Activated CD8-positive, alpha-beta T cell treated with anti-CD3 and anti-CD28 coated beads for 36 hours (primary cell): Measurements from ENCODE around the gene CKS1B. TPM values are rescaled to one million over a fixed set of nuclear protein-coding genes. Genes with fewer than 3 reads are reported as not detected.
"Not testable (repeated sequence)": the region's sequence is repeated elsewhere in the genome, so short reads cannot be mapped to it uniquely, and the experiment has no call there.

Experiments used
- ATAC-seq: fragments of 200-7000 bp; cut with Tn5 transposase; one replicate; pipeline ENCODE4 v1.10.0; 2021; ENCODE audit warnings: mild to moderate bottlenecking, moderate library complexity
- CTCF ChIA-PET: fragments of 350-600 bp; sonication (Branson Sonifier 250); formaldehyde crosslinking; loops from one replicate; lab custom pipeline; 2021; ENCODE audit warnings: antibody characterized with exemption; lab: Charles Lee
- POLR2A ChIA-PET: fragments of 350-600 bp; sonication (Branson Sonifier 250); formaldehyde crosslinking; loops from one replicate; lab custom pipeline; 2021; ENCODE audit warnings: antibody characterized with exemption; lab: Charles Lee
- DNase-seq: peaks from one replicate; pipeline ENCODE4 v3.0.0-alpha.2; 2020
- H3K27ac Mint-ChIP-seq: one replicate; pipeline ENCODE4 v1.8.0; 2021; ENCODE audit warnings: mild to moderate bottlenecking, mixed read lengths
- H3K27me3 Mint-ChIP-seq: one replicate; pipeline ENCODE4 v1.8.0; 2021; ENCODE audit warnings: mixed read lengths
- H3K36me3 Mint-ChIP-seq: one replicate; pipeline ENCODE4 v1.8.0; 2021; ENCODE audit warnings: low read depth, mixed read lengths
- H3K4me1 Mint-ChIP-seq: one replicate; pipeline ENCODE4 v1.8.0; 2021; ENCODE audit warnings: low read depth, mixed read lengths
- H3K4me3 Mint-ChIP-seq: one replicate; pipeline ENCODE4 v1.8.0; 2021; ENCODE audit warnings: mild to moderate bottlenecking, moderate library complexity, mixed read lengths
- H3K9me3 Mint-ChIP-seq: one replicate; pipeline ENCODE4 v1.8.0; 2021; ENCODE audit warnings: mixed read lengths
- CTCF ChIP-seq: fragments of 200-600 bp; IDR thresholded peaks from one replicate; pipeline ENCODE4 v1.8.0; 2022; ENCODE audit warnings: antibody characterized with exemption, mild to moderate bottlenecking
- intact Hi-C: fragments of 100-400 bp; cut with micrococcal nuclease; formaldehyde crosslinking; loops from one replicate; pipeline ENCODE4 v1.10.0; 2022
- total RNA-seq, 2 experiments: library from RNA; stranded (reverse); gene quantifications; one replicate each; pipeline ENCODE4 v1.2.3, GENCODE V29; 2021

Gene CKS1B
- total RNA-seq, 2 experiments from 2014 or later = 172 to 173 TPM

DNA sequence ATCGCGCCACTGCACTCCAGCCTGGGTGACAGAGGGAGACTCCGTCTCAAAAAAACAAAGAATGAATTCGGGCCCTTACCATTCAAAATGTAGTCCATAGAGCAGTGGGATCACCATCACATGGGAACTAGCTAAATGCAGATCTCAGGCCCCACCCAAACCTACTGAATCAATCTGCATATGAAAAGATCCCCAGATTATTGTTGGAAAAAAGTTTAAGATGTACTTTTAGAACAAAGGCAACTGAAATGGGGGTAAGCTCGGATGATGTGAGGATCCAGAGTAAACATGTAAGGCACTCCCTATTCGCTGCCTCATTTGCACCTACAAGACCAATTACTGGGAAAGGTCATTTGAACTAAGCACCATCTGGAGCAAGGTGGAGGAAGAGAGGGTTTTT, 7.9 kb downstream of the CKS1B start:
- Mint-ChIP-seq H3K36me3 (peaks cover 32% of the 10 kb centered on the region), H3K9me3 (no peaks in the 10 kb centered on the region), H3K27me3 (no peaks in the 10 kb centered on the region), H3K27ac (no peak overlapping the region), H3K4me1 (peaks cover 13% of the 10 kb centered on the region), H3K4me3 (no peak overlapping the region)
- no peak for TF ChIP-seq CTCF
- intact Hi-C loops = no loop called here
- DNase-seq = no peak
- ChIA-PET POLR2A (interaction anchor here (0.6 to 4.8 kb wide), 13 partner anchors 9 to 95 kb away, joined by 3 to 85 read pairs (median 7); partner anchors contain the start of genes CKS1B, LENEP, PBXIP1 and PMVK), CTCF (interaction anchor here (1.1 to 13.2 kb wide), 13 partner anchors 12 to 423 kb away, joined by 3 to 108 read pairs (median 6); partner anchors contain the start of genes ADAM15, LENEP and PYGO2)
- no peak for ATAC-seq

GRCh38 chr1:154982897-154983648, 8.6 kb downstream of the CKS1B start, which contains the start of gene FLAD1:
Gene FLAD1, plus strand, starts transcription at chr1:154983344. Its CDS starts 351 bp downstream, at chr1:154983695.
- TF ChIP-seq CTCF = no peak
- peaks cover 30% of the 10 kb centered on the region for H3K36me3 Mint-ChIP-seq
- DNase-seq (peak; percentile 98), ATAC-seq (peak; percentile 99)
- ChIA-PET POLR2A (interaction anchor here (0.6 to 4.8 kb wide), 15 partner anchors 10 to 146 kb away, joined by 3 to 85 read pairs (median 5); partner anchors contain the start of genes CKS1B, LENEP, PBXIP1 and PMVK), CTCF (interaction anchor here (0.6 to 13.2 kb wide), 18 partner anchors 9 to 423 kb away, joined by 3 to 108 read pairs (median 4); partner anchors contain the start of genes ADAM15, LENEP and PYGO2)
- H3K4me3 Mint-ChIP-seq = no peak within 1 kb of the TSS
- no peak within 1 kb of the TSS for H3K27ac Mint-ChIP-seq
- intact Hi-C loops = no loop called here
- peaks cover 12% of the 10 kb centered on the region for H3K4me1 Mint-ChIP-seq
- H3K9me3 Mint-ChIP-seq = no peaks in the 10 kb centered on the region
- H3K27me3 Mint-ChIP-seq = no peaks in the 10 kb centered on the region

DNA sequence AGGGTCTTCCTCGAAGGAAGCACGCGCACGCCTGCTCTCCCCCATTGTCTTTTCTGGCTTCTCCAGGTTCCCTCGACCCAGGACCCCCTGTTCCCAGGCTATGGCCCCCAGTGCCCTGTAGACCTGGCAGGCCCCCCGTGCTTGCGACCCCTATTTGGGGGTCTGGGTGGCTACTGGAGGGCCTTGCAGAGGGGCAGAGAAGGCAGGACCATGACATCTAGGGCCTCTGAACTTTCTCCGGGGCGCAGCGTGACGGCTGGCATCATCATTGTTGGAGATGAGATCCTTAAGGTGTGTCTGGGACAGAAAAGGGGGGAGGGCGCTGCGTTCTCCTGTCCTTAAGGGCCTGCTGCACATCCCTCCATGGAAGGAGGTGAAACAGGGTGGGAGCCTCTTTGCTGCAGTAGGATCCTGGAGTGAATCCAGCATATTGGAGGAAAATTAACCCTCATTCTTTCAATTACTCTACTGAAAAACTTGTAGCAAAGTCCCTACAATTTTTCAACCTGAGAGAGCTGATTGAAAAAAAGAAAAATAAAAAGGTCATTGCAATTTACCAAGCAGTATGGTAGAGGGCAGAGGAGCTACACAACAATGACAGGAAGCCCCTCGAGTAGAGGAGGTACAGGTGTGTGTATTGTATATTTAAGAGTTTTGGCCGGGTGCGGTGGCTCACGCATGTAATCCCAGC, 9.4 kb downstream of the CKS1B start:
- ChIA-PET POLR2A (interaction anchor here (0.6 to 4.8 kb wide), 15 partner anchors 11 to 563 kb away, joined by 3 to 85 read pairs (median 5); partner anchors contain the start of genes CKS1B, LENEP, PBXIP1 and PMVK), CTCF (interaction anchor here (0.6 to 13.2 kb wide), 18 partner anchors 8 to 424 kb away, joined by 3 to 108 read pairs (median 6); partner anchors contain the start of genes ADAM15, LENEP and PYGO2)
- ATAC-seq = no peak
- H3K27me3 Mint-ChIP-seq = no peaks in the 10 kb centered on the region
- H3K4me3 Mint-ChIP-seq = no peak overlapping the region
- DNase-seq = no peak
- peaks cover 33% of the 10 kb centered on the region for H3K36me3 Mint-ChIP-seq
- no peaks in the 10 kb centered on the region for H3K9me3 Mint-ChIP-seq
- intact Hi-C loops = no loop called here
- H3K4me1 Mint-ChIP-seq = peaks cover 18% of the 10 kb centered on the region
- no peak for TF ChIP-seq CTCF
- no peak overlapping the region for H3K27ac Mint-ChIP-seq

DNA sequence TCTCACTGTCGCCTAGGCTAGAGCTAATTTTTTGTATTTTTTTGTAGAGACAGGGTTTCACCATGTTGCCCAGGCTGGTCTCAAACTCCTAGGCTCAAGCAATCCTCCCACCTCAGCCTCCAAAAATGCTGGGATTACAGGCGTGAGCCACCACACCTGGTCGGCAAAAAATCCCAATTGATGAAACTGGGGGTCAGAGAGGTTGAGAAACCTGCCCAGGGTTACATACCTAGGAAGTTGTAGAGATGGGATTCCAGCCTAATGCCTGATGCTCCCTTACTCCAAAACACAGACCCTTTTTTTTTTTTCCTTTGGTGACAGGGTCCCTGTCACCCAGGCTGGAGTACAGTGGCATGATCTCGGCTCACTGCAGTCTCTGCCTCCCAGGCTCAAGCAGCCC, 12.3 kb downstream of the CKS1B start:
- intact Hi-C loops, H3K4me3 Mint-ChIP-seq, DNase-seq, H3K27ac Mint-ChIP-seq, H3K9me3 Mint-ChIP-seq, H3K27me3 Mint-ChIP-seq, ATAC-seq: not testable (repeated sequence)
- CTCF ChIA-PET = interaction anchor here (2.1 to 13.2 kb wide), 3 partner anchors 11 to 30 kb away, joined by 7 to 108 read pairs (median 16); partner anchors contain the start of gene PYGO2
- Mint-ChIP-seq H3K4me1 (peaks cover 19% of the 10 kb centered on the region), H3K36me3 (peaks cover 28% of the 10 kb centered on the region)
- POLR2A ChIA-PET = interaction anchor here (2.0 to 2.3 kb wide), 2 partner anchors 12 to 13 kb away, joined by 8 to 9 read pairs; partner anchors contain the start of gene CKS1B

- ChIA-PET CTCF (interaction anchor here (1.2 to 13.2 kb wide), 6 partner anchors 11 to 74 kb away, joined by 3 to 108 read pairs (median 6); partner anchors contain the start of gene PYGO2), POLR2A (interaction anchor here (0.7 to 2.3 kb wide), 5 partner anchors 8 to 61 kb away, joined by 3 to 9 read pairs (median 4); partner anchors contain the start of gene CKS1B)
- H3K4me3 Mint-ChIP-seq = no peak overlapping the region
- H3K9me3 Mint-ChIP-seq = no peaks in the 10 kb centered on the region
- H3K36me3 Mint-ChIP-seq = peaks cover 27% of the 10 kb centered on the region
- peaks cover 19% of the 10 kb centered on the region for H3K4me1 Mint-ChIP-seq
- intact Hi-C loops = no loop called here
- H3K27ac Mint-ChIP-seq = no peak overlapping the region
- H3K27me3 Mint-ChIP-seq = no peaks in the 10 kb centered on the region
- no peak for ATAC-seq
- DNase-seq = no peak
- TF ChIP-seq CTCF = no peak
Observed at GRCh38 chr1:154987326-154987725, 12.8 kb downstream of the CKS1B start.
